ENCODE results near the gene LRRC7.

LRRC7 gene

DNA sequence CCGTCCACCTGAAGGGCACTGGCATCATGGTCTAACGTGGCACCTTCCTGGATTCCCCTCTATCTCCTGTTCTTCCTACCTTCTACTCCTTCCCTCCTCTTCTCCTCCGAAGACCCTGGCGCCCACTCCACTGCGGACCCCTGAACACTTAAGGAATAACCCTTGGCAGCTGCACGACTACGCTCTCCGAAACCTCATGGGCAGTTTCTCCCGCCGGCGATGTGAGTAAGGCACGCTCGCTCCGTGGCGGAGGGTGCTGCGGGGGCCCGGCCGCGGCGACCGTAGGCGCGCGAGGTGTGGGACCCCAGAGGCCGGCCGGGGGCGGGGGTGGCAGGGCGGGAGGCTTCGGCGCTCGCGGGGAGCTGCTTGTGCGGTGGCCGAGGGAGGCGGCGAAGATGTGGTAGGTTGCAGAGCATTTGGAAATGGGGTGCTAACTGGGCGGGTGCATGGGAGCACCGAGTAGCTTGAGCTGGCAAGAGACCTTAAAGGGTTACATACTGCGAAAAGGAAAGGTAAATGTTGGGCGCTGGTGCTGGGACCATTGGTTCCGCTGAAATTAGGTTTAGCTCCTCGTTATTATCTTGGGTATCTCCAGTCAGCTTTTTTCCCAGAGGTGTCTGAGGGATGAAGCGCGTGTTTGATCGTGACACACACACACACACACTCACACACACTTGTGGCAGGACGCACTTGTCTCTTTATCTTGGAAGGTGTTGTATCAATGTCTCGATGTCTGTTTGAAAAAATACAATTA, 876 bp downstream of the LRRC7 start:
- DNase-seq (ENCODE audit: insufficient read length, low spot score) = no peak
- no peak for FAIRE-seq
- TF ChIP-seq, protein P1, sequence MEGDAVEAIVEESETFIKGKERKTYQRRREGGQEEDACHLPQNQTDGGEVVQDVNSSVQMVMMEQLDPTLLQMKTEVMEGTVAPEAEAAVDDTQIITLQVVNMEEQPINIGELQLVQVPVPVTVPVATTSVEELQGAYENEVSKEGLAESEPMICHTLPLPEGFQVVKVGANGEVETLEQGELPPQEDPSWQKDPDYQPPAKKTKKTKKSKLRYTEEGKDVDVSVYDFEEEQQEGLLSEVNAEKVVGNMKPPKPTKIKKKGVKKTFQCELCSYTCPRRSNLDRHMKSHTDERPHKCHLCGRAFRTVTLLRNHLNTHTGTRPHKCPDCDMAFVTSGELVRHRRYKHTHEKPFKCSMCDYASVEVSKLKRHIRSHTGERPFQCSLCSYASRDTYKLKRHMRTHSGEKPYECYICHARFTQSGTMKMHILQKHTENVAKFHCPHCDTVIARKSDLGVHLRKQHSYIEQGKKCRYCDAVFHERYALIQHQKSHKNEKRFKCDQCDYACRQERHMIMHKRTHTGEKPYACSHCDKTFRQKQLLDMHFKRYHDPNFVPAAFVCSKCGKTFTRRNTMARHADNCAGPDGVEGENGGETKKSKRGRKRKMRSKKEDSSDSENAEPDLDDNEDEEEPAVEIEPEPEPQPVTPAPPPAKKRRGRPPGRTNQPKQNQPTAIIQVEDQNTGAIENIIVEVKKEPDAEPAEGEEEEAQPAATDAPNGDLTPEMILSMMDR (IDR thresholded peaks at IDR 0.05; ENCODE audit: insufficient read depth, missing control alignments) = no peak

DNA sequence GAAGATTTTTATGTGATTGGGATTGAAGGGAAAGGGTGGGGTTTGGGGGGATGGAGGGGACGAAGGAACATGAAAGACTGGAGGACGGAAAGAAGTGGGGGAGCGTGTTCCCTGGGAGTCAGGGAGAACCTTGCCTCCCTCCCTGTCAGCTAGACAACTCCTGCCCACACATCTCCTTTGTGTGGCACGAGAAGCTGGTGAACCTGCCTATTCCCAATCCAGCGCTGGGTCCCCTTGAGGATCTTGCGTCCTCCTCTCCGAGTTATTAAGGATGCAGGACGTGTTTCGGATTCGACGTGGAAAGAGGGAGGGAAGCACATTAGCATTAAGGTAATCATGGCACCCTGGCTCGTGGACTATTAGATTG, 1.4 kb downstream of the LRRC7 start:
- TF ChIP-seq, protein P1 (IDR thresholded peaks at IDR 0.05; ENCODE audit: insufficient read depth, missing control alignments) = no peak
- no peak for DNase-seq (ENCODE audit: insufficient read length, low spot score)
- no peak for FAIRE-seq

DNA sequence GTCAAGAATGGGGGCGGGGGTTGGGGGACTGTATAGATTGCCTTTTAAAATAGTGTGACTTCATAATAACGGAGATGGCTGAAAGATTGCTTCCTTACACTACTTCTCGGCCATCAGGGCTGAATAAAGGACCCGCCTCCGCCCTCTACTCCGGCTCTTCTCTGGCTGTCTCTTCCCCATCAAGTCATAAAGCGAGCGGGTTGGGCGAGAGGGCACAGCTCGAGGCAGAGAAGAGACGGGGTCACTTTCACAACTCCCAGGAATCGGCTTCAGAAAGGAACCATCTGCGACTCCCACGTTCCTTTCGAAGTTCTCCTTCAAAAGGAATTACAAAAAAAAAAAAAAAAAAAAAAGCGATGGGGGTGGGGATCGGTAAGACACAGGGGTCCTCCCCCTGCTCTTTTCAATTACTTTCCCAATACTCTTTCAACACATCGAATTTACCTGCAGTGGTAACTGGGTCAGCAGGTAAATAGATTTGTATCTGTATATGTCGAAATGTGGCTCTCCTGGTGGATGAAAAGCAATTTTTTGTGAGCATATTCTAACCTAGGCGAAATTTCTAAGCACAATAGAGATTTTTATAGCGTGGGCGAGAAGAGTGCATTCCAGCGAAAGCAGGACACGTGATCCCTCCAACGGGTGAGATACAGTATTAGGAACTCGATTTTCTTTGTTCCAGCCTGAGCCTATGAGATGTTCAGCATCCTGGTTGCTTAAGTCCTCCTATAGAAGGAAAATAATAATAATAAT, 2.0 kb downstream of the LRRC7 start:
- TF ChIP-seq, protein P1 (IDR thresholded peaks at IDR 0.05; ENCODE audit: insufficient read depth, missing control alignments) = no peak
- no peak for DNase-seq (ENCODE audit: insufficient read length, low spot score)
- no peak for FAIRE-seq

DNA sequence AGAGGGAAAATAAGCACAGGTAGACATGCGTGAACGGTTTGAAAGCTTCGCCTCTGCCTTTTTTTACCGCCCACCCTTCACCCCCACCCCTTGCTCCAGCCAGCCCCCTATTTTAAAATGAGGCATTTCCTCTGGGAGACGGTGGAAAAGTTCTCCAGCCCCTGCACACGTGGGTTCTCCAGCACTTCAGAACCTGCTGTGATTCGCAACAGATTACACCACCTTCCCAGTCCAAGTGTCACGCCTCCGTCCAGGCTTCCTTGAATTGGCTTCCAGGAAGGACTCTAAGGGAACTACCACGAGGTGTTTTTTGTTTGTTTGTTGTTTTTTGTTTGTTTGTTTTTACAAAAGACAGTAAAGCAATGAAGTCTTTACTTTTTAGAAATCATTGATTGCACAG, 2.6 kb downstream of the LRRC7 start:
- no peak for DNase-seq (ENCODE audit: insufficient read length, low spot score)
- FAIRE-seq = no peak
- TF ChIP-seq, protein P1 (IDR thresholded peaks at IDR 0.05; ENCODE audit: insufficient read depth, missing control alignments) = no peak

DNA sequence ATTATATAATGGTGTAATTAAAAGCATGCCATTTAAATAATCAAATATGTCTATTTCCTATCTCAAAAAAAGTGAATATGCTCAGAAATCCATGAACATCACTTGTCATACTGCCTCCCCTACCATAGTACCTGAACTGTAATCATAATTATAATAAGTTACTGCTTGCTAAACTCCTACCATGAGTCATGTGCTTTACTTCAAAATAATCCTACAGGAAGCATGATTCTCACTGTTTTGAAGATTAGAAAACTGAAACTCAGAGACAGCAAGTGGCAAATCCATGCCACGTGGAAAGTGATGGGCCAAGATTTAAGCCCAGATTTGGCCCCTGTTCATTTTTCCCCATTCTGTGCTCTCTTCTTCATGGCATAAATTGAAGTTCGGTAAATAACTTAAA, 5.2 kb downstream of the LRRC7 start:
- TF ChIP-seq, protein P1 (IDR thresholded peaks at IDR 0.05; ENCODE audit: insufficient read depth, missing control alignments) = no peak
- FAIRE-seq (no peak), DNase-seq (ENCODE audit: insufficient read length, low spot score) (no peak)

DNA sequence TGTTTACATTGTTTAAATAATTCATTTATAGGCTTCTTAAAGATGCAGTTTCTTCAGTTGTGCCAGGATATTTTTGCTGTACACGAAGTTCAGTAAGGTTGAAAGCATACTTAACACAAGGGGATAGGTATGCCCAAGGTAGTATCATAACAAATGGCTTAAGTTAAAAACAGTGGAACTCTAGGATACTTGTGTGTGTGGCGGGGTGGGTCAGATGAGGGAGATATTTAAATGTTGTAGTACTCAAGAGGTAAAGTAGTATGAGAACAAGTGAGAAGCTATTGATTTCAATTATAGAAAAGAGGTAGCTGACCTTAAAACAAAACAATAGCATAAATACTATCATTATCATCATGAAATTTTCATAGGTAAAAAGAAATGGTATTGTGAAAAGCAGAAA, 6.2 kb downstream of the LRRC7 start:
- FAIRE-seq (no peak), DNase-seq (ENCODE audit: insufficient read length, low spot score) (no peak)
- TF ChIP-seq, protein P1 (IDR thresholded peaks at IDR 0.05; ENCODE audit: insufficient read depth, missing control alignments) = no peak

DNA sequence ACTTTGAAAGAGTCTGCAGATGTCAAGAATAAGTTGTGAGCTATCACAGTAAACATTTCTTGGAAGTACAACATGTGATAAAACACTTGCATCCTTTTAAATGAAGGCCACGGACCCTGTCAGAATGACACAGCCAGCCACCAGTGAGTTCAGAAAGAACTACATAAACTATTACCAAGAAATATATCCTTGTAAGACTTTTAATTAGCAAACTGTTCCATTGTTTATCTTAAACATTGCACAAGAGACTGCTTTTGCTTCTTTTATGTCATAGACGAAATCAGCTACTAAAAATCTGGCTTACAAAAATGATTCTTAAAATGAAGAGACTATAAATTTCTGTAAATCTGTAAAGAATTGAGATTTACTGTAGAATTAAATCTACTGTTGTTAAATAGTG, 17.9 kb downstream of the LRRC7 start:
- TF ChIP-seq, protein P1 (IDR thresholded peaks at IDR 0.05; ENCODE audit: insufficient read depth, missing control alignments) = no peak

More for the DNA sequence above, 17.9 kb downstream of the LRRC7 start:
- FAIRE-seq (no peak), DNase-seq (ENCODE audit: insufficient read length, low spot score) (no peak)

Data from D721Med (cell line).